OCI-LY3 (cell line): ENCODE data around the gene UBAP2L.
A peak's percentile ranks its signal among the peaks of the same experiment; 100 is the strongest.

ENCODE experiments used
- H2AFZ ChIP-seq: fragments of 200-600, 300-600 bp; shearing (Covaris generic); 2 replicates; pipeline ENCODE4 v1.6.0; 2014; ENCODE audit warnings: antibody characterized with exemption, low read depth, low read length
- H3K27ac ChIP-seq: fragments of 200-600, 300-600 bp; sonication (generic); 2 replicates; pipeline ENCODE4 v1.5.1; 2014; ENCODE audit warnings: mild to moderate bottlenecking, low read length, moderate library complexity, mixed read lengths
- H3K27me3 ChIP-seq: fragments of 200-600, 300-600 bp; sonication (generic); 2 replicates; pipeline ENCODE4 v1.6.1; 2014; ENCODE audit warnings: low read depth, low read length, mixed read lengths
- H3K36me3 ChIP-seq: fragments of 200-600, 300-600 bp; sonication (generic); replicated peaks from 2 replicates; pipeline ENCODE3; 2014; ENCODE audit warnings: low read depth, low read length, mixed read lengths
- H3K4me1 ChIP-seq: fragments of 300-600, 200-600 bp; sonication (generic); 2 replicates; pipeline ENCODE4 v1.6.1; 2014; ENCODE audit warnings: low read length, mixed read lengths
- H3K4me2 ChIP-seq: fragments of 200-600, 300-600 bp; sonication (generic); 2 replicates; pipeline ENCODE4 v1.6.1; 2014; ENCODE audit warnings: low read length, mixed read lengths
- H3K4me3 ChIP-seq: fragments of 300-600, 200-600 bp; sonication (generic); 2 replicates; pipeline ENCODE4 v1.5.1; 2014; ENCODE audit warnings: antibody characterized with exemption, mild to moderate bottlenecking, low read length, moderate library complexity
- H3K79me2 ChIP-seq: fragments of 300-600, 200-600 bp; shearing (Covaris generic); 2 replicates; pipeline ENCODE4 v1.6.1; 2014; ENCODE audit warnings: mild to moderate bottlenecking, low read length, mixed read lengths
- H3K9ac ChIP-seq: fragments of 300-600, 200-600 bp; shearing (Covaris generic); 2 replicates; pipeline ENCODE4 v1.6.0; 2014; ENCODE audit warnings: mild to moderate bottlenecking, low read length, moderate library complexity
- H3K9me3 ChIP-seq: fragments of 200-600, 300-600 bp; shearing (Covaris generic); 2 replicates; pipeline ENCODE4 v1.6.1; 2014; ENCODE audit warnings: low read length, mixed read lengths; ENCODE audit not compliant: insufficient read depth
- H4K20me1 ChIP-seq: fragments of 200-600, 300-600 bp; sonication (generic); 2 replicates; pipeline ENCODE4 v1.6.1; 2016; ENCODE audit warnings: low read length, mixed read lengths; ENCODE audit not compliant: insufficient read depth
- EZH2phosphoT487 ChIP-seq: fragments of 200-600 bp; shearing (Covaris generic); IDR thresholded peaks from 2 replicates; pipeline ENCODE4 v1.6.1; 2018; ENCODE audit warnings: antibody characterized with exemption, mixed run types, low read depth
- TF ChIP-seq, protein P1 (sequence below): fragments of 200-600, 300-600 bp; sonication (generic); IDR thresholded peaks from 2 replicates; pipeline ENCODE4 v1.5.1; 2014; ENCODE audit warnings: antibody characterized with exemption, low read length, low read depth

Gene UBAP2L

DNA sequence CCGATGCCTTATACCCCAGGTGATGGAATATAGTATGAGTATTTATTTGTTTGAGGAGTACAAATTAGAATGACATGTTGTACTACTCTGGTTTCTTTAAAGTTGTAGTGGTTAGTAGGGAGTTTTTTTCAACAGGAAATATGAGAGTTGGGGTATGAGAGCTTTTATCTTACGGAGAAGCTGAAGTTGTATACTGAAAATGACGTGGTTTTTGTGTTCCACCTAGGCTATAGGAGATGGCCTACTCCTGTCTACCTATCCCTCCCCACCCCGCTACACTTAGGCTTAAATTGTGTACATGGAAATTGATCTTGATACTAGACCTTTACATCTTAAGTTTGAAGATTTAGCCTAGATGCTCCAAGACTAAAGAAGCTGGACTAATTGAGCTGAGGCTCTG lies 44.8 kb downstream of the UBAP2L start:
- no peak for TF ChIP-seq EZH2phosphoT487
- TF ChIP-seq, protein P1, sequence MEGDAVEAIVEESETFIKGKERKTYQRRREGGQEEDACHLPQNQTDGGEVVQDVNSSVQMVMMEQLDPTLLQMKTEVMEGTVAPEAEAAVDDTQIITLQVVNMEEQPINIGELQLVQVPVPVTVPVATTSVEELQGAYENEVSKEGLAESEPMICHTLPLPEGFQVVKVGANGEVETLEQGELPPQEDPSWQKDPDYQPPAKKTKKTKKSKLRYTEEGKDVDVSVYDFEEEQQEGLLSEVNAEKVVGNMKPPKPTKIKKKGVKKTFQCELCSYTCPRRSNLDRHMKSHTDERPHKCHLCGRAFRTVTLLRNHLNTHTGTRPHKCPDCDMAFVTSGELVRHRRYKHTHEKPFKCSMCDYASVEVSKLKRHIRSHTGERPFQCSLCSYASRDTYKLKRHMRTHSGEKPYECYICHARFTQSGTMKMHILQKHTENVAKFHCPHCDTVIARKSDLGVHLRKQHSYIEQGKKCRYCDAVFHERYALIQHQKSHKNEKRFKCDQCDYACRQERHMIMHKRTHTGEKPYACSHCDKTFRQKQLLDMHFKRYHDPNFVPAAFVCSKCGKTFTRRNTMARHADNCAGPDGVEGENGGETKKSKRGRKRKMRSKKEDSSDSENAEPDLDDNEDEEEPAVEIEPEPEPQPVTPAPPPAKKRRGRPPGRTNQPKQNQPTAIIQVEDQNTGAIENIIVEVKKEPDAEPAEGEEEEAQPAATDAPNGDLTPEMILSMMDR = no peak
- no peak overlapping the region for H3K4me3 ChIP-seq
- H3K27ac ChIP-seq = 0 out of 2 replicates have a peak overlapping the region, but pooled peaks have one; percentile 37
- no peaks in the 10 kb centered on the region for H3K27me3 ChIP-seq
- no peak overlapping the region for H3K9ac ChIP-seq
- H2AFZ ChIP-seq = no peak overlapping the region
- H3K4me2 ChIP-seq = no peak overlapping the region
- H3K36me3 ChIP-seq = peaks cover 70% of the 10 kb centered on the region
- H4K20me1 ChIP-seq = no peaks in the 10 kb centered on the region
- H3K4me1 ChIP-seq = peaks cover 26% of the 10 kb centered on the region
- H3K79me2 ChIP-seq = peaks cover 14% of the 10 kb centered on the region; the same call in 1 of the 2 replicates
- H3K9me3 ChIP-seq = no peaks in the 10 kb centered on the region

- Histone ChIP-seq H3K27ac (peak overlapping the region; percentile 84), H2AFZ (no peak overlapping the region), H3K79me2 (peaks cover 16% of the 10 kb centered on the region), H3K4me1 (peaks cover 44% of the 10 kb centered on the region), H3K9me3 (no peaks in the 10 kb centered on the region), H3K27me3 (no peaks in the 10 kb centered on the region), H3K4me3 (peak overlapping the region; percentile 94), H3K36me3 (peaks cover 37% of the 10 kb centered on the region), H4K20me1 (no peaks in the 10 kb centered on the region), H3K4me2 (peak overlapping the region; percentile 85), H3K9ac (peak overlapping the region; percentile 98)
- TF ChIP-seq, protein P1 = no peak
- no peak for TF ChIP-seq EZH2phosphoT487
These were observed 50.1 kb downstream of the UBAP2L start for GRCh38 chr1:154270833-154271232.

- Histone ChIP-seq H4K20me1 (no peaks in the 10 kb centered on the region), H3K79me2 (peaks cover 16% of the 10 kb centered on the region), H3K4me3 (peak within 1 kb of the TSS; percentile 94), H3K4me2 (peak within 1 kb of the TSS; percentile 85), H3K36me3 (peaks cover 31% of the 10 kb centered on the region), H3K9me3 (no peaks in the 10 kb centered on the region), H3K9ac (peak within 1 kb of the TSS; percentile 98), H3K27ac (peak within 1 kb of the TSS; percentile 84), H3K4me1 (peaks cover 33% of the 10 kb centered on the region), H2AFZ (peak within 1 kb of the TSS; percentile 65), H3K27me3 (no peaks in the 10 kb centered on the region)
- TF ChIP-seq, protein P1 = peak; percentile 98
- TF ChIP-seq EZH2phosphoT487 = no peak
These were observed 51.7 kb downstream of the UBAP2L start, which contains the start of gene HAX1 for GRCh38 chr1:154272217-154272998. HAX1 (plus strand) TSS chr1:154272629; CDS start chr1:154272724, 95 bp downstream.

GRCh38 chr1:154272999-154273563 lies 52.3 kb downstream of the UBAP2L start:
- peak overlapping the region; percentile 84 for H3K27ac ChIP-seq
- H2AFZ ChIP-seq = peak overlapping the region; percentile 65

More at GRCh38 chr1:154272999-154273563, 52.3 kb downstream of the UBAP2L start:
- Histone ChIP-seq H3K27me3 (no peaks in the 10 kb centered on the region), H3K9me3 (no peaks in the 10 kb centered on the region), H3K79me2 (peaks cover 16% of the 10 kb centered on the region), H3K4me2 (peak overlapping the region; percentile 81), H3K36me3 (peaks cover 31% of the 10 kb centered on the region), H3K4me3 (peak overlapping the region; percentile 94), H4K20me1 (no peaks in the 10 kb centered on the region), H3K4me1 (peaks cover 33% of the 10 kb centered on the region), H3K9ac (peak overlapping the region; percentile 98)
- TF ChIP-seq EZH2phosphoT487 = no peak
- TF ChIP-seq, protein P1 = no peak
